ENCODE data around the gene PLXNB3. TPM values are rescaled to one million over a fixed set of nuclear protein-coding genes. Genes with fewer than 3 reads are reported as not detected.

PLXNB3 gene
- total RNA-seq, 1 experiment from 2014 or later: 0.16 TPM

- Mint-ChIP-seq H3K36me3 (ENCODE audit: insufficient read depth, unreplicated experiment) (no peaks in the 10 kb centered on the region), H3K9me3 (ENCODE audit: unreplicated experiment) (no peaks in the 10 kb centered on the region), H3K4me3 (ENCODE audit: unreplicated experiment) (no peak overlapping the region), H3K4me1 (ENCODE audit: low read depth, unreplicated experiment) (no peaks in the 10 kb centered on the region), H3K27me3 (ENCODE audit: insufficient read depth, unreplicated experiment) (no peaks in the 10 kb centered on the region), H3K27ac (ENCODE audit: unreplicated experiment) (no peak overlapping the region)
- Histone ChIP-seq H3K36me3 (ENCODE audit: control insufficient read depth, insufficient read depth, low read length) (no peaks in the 10 kb centered on the region), H3K27me3 (replicated peaks; ENCODE audit: control insufficient read depth, insufficient read depth, low read length) (no peaks in the 10 kb centered on the region), H3K4me1 (no peaks in the 10 kb centered on the region), H3K4me3 (ENCODE audit: low read depth, low read length) (no peak overlapping the region), H3K9me3 (no peaks in the 10 kb centered on the region)
- CTCF ChIA-PET: no interaction called here
- POLR2A ChIA-PET: no interaction called here
- DNase-seq: no peak
- no peak for TF ChIP-seq CTCF (IDR thresholded peaks at IDR 0.05; ENCODE audit: insufficient read depth in 1 of 2, low read depth in 1 of 2, low read length in 1 of 2, severe bottlenecking in 1 of 2, unreplicated experiment in 1 of 2)
- intact Hi-C loops (cut with micrococcal nuclease; ENCODE audit: unreplicated experiment): no loop called here
- BruUV-seq (replicated peaks): no TSS peak
Measured at GRCh38 chrX:153733651-153734240, 30.3 kb upstream of the PLXNB3 start.

- H3K4me3 ChIP-seq (ENCODE audit: low read depth, low read length): no peak overlapping the region
- no TSS peak for BruUV-seq (replicated peaks)
- H3K4me1 ChIP-seq: no peaks in the 10 kb centered on the region
- ChIA-PET POLR2A (no interaction called here), CTCF (no interaction called here)
- H3K4me1 Mint-ChIP-seq (ENCODE audit: low read depth, unreplicated experiment): no peaks in the 10 kb centered on the region
- H3K36me3 Mint-ChIP-seq (ENCODE audit: insufficient read depth, unreplicated experiment): no peaks in the 10 kb centered on the region
- H3K27ac Mint-ChIP-seq (ENCODE audit: unreplicated experiment): no peak overlapping the region
- no peak overlapping the region for H3K4me3 Mint-ChIP-seq (ENCODE audit: unreplicated experiment)
- no peaks in the 10 kb centered on the region for H3K27me3 ChIP-seq (replicated peaks; ENCODE audit: control insufficient read depth, insufficient read depth, low read length)
- intact Hi-C loops (cut with micrococcal nuclease; ENCODE audit: unreplicated experiment): no loop called here
- TF ChIP-seq CTCF (IDR thresholded peaks at IDR 0.05; ENCODE audit: insufficient read depth in 1 of 2, low read depth in 1 of 2, low read length in 1 of 2, severe bottlenecking in 1 of 2, unreplicated experiment in 1 of 2): no peak
- no peaks in the 10 kb centered on the region for H3K27me3 Mint-ChIP-seq (ENCODE audit: insufficient read depth, unreplicated experiment)
- H3K36me3 ChIP-seq (ENCODE audit: control insufficient read depth, insufficient read depth, low read length): no peaks in the 10 kb centered on the region
- DNase-seq: no peak
- no peaks in the 10 kb centered on the region for H3K9me3 Mint-ChIP-seq (ENCODE audit: unreplicated experiment)
- no peaks in the 10 kb centered on the region for H3K9me3 ChIP-seq
Measured at GRCh38 chrX:153734871-153735270, 29.2 kb upstream of the PLXNB3 start.

GRCh38 chrX:153735274-153735673 lies 28.8 kb upstream of the PLXNB3 start:
- Histone ChIP-seq H3K36me3 (ENCODE audit: control insufficient read depth, insufficient read depth, low read length) (no peaks in the 10 kb centered on the region), H3K27me3 (replicated peaks; ENCODE audit: control insufficient read depth, insufficient read depth, low read length) (no peaks in the 10 kb centered on the region), H3K4me1 (no peaks in the 10 kb centered on the region), H3K9me3 (no peaks in the 10 kb centered on the region), H3K4me3 (ENCODE audit: low read depth, low read length) (no peak overlapping the region)
- Mint-ChIP-seq H3K4me3 (ENCODE audit: unreplicated experiment) (no peak overlapping the region), H3K36me3 (ENCODE audit: insufficient read depth, unreplicated experiment) (no peaks in the 10 kb centered on the region), H3K4me1 (ENCODE audit: low read depth, unreplicated experiment) (no peaks in the 10 kb centered on the region), H3K27ac (ENCODE audit: unreplicated experiment) (no peak overlapping the region), H3K27me3 (ENCODE audit: insufficient read depth, unreplicated experiment) (no peaks in the 10 kb centered on the region), H3K9me3 (ENCODE audit: unreplicated experiment) (no peaks in the 10 kb centered on the region)
- DNase-seq: no peak
- intact Hi-C loops (cut with micrococcal nuclease; ENCODE audit: unreplicated experiment): no loop called here
- no peak for TF ChIP-seq CTCF (IDR thresholded peaks at IDR 0.05; ENCODE audit: insufficient read depth in 1 of 2, low read depth in 1 of 2, low read length in 1 of 2, severe bottlenecking in 1 of 2, unreplicated experiment in 1 of 2)
- CTCF ChIA-PET: no interaction called here
- POLR2A ChIA-PET: no interaction called here
- BruUV-seq (replicated peaks): no TSS peak
